Uterus (tissue), 2 donors: Measurements from ENCODE around the gene EEA1.

Experiments
- POLR2A ChIP-seq, 2 donors: fragments of 450-650 bp; IDR thresholded peaks; one replicate each; pipeline ENCODE4 v1.6.1; 2016; ENCODE audit warnings: antibody characterized with exemption in 2 of 2, mild to moderate bottlenecking in 1 of 2, moderate library complexity in 1 of 2
- TF ChIP-seq, protein P1 (sequence below), 4 experiments: fragments of 200-600 bp in 2 of 4; fragments of 450-650 bp in 2 of 4; sonication (generic) in 2 of 4; IDR thresholded peaks; one replicate each; pipeline ENCODE4 v1.5.1; 2016 to 2019; ENCODE audit warnings: antibody characterized with exemption in 4 of 4, mild to moderate bottlenecking in 2 of 4, moderate library complexity in 1 of 4

DNA sequence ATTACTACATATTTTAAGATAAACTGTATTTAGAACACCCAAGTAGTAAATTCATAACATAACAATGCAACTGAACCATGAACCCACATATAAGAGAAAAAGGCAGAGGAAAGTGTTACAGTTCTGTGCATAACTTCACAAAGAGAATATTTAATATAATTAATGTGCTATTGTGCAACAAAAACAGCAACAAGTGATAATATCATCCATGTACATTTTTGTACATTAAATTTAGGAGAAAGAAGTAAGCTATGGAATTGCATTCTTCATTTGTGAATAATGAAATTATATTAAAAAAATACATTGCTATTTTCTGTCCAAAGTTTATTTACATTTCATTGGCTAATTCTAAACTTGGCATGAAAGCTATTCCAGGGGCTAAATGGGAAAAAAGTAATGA, 153.7 kb downstream of the EEA1 start:
- TF ChIP-seq, protein P1, sequence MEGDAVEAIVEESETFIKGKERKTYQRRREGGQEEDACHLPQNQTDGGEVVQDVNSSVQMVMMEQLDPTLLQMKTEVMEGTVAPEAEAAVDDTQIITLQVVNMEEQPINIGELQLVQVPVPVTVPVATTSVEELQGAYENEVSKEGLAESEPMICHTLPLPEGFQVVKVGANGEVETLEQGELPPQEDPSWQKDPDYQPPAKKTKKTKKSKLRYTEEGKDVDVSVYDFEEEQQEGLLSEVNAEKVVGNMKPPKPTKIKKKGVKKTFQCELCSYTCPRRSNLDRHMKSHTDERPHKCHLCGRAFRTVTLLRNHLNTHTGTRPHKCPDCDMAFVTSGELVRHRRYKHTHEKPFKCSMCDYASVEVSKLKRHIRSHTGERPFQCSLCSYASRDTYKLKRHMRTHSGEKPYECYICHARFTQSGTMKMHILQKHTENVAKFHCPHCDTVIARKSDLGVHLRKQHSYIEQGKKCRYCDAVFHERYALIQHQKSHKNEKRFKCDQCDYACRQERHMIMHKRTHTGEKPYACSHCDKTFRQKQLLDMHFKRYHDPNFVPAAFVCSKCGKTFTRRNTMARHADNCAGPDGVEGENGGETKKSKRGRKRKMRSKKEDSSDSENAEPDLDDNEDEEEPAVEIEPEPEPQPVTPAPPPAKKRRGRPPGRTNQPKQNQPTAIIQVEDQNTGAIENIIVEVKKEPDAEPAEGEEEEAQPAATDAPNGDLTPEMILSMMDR (IDR thresholded peaks at IDR 0.05) = no peak
- no peak for TF ChIP-seq POLR2A (IDR thresholded peaks at IDR 0.05)
